Measurements from ENCODE around the gene RNF167.

GRCh38 chr17:4933646-4934045, 6.4 kb upstream of the RNF167 start:
- TF ChIP-seq CTCF (IDR thresholded peaks at IDR 0.05) (no peak), POLR2A (IDR thresholded peaks at IDR 0.05) (no peak), EP300 (IDR thresholded peaks at IDR 0.05; ENCODE audit: low read depth) (no peak)
